ENCODE data around the gene CLK1.
"Not testable (repeated sequence)": the region's sequence is repeated elsewhere in the genome, so short reads cannot be mapped to it uniquely, and the experiment has no call there.

CLK1 gene

DNA sequence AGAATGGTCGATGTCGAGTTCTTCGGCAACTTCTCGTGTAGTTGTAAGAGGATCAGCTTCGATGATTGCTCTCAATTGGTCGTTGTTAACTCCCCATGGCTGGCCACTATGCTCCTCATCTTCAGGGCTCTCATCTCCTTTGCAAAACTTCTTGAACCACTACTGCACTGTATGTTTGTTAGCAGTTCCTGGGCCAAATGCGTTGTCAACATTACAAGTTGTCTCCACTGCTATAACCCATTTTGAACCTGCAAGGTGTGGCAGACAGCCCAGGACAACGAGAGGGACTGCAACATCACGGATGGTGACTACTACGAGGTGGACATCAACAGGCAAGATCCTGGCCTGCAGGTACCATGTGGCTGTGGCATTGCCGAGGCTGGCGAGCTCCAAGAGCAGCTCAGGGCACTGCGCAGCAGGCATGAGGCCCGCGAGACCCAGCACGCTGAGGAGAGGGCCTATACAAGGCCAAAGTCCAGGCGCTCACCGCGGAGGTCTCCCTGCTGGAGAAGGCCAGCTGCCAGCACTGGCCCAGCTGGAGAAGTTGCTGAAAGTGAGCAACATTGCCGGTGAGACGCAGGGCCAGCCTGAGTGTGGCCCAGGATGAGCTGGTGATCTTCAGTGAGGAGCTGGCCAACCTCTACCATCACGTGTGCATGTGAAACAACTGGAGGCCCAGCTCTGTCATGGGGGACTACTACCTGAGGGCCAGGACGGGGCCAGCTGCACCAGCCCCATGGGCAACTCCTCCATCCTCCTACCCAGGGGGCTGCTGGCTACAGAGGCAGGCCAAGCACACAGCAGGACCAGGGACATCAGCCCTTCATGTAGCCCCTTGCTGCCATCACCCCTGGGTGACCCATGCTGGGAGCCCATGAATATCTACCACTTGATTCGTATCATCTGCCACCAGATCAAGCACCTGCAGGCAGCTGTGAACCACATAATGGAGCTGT is 20.2 kb downstream of the CLK1 start:
- Mint-ChIP-seq H3K4me3 (no peak overlapping the region), H3K27me3 (no peaks in the 10 kb centered on the region), H3K36me3 (peaks cover 0 to 4% of the 10 kb centered on the region in 2 donors), H3K9me3 (no peaks in the 10 kb centered on the region), H3K4me1 (peaks cover 4 to 8% of the 10 kb centered on the region in 2 donors), H3K27ac (no peak overlapping the region)
- ATAC-seq (replicated peaks) (no peak), DNase-seq (no peak)

DNA sequence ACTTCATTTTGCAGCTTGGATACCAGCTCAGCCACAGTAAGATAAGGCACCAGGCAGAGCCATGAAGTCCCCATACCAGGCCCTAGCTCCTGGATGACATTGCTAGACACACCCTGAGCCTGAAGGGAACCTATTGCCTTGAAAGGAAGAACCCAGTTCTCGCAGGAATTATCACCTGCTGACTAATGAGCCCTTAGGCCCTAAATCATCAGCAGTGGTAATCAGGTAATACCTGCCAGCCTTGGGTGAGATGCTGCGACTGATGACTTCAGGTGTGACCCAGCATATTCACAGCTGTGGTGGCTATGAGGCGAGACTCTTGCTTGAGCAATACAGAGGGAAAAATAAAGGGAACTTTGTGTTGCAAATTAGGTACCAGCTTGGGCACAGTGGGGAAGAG is 24.9 kb downstream of the CLK1 start:
- Mint-ChIP-seq H3K4me3 (no peak overlapping the region), H3K9me3 (peaks cover 0 to 6% of the 10 kb centered on the region in 2 donors), H3K36me3 (no peaks in the 10 kb centered on the region), H3K27ac (no peak overlapping the region), H3K4me1 (no peaks in the 10 kb centered on the region), H3K27me3 (no peaks in the 10 kb centered on the region)
- ATAC-seq (replicated peaks) (no peak), DNase-seq (no peak)

DNA sequence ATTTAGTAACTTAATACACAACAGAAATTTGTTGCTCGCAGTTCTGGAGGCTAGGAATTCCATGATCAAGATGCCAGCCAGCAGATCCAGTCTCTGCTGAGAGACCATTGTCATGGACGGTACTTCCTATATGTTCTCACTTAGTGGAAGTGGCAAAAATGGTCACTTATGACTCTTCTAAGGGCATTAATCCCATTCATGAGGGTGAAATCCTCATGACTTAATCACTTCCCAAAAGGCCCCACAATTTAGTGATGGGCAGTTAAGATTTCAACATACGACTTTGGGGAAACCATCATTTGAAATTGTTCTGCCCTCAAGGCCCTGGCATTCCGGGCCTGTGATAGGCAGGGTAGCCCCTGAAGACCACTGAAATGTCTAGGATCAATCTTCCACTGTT is 29.8 kb downstream of the CLK1 start:
- Mint-ChIP-seq H3K4me1 (no peaks in the 10 kb centered on the region), H3K9me3 (peaks cover 0 to 6% of the 10 kb centered on the region in 2 donors), H3K4me3 (no peak overlapping the region), H3K27me3 (no peaks in the 10 kb centered on the region), H3K36me3 (peaks cover 0 to 1% of the 10 kb centered on the region in 2 donors), H3K27ac (no peak overlapping the region)
- DNase-seq: no peak
- no peak for ATAC-seq (replicated peaks)

DNA sequence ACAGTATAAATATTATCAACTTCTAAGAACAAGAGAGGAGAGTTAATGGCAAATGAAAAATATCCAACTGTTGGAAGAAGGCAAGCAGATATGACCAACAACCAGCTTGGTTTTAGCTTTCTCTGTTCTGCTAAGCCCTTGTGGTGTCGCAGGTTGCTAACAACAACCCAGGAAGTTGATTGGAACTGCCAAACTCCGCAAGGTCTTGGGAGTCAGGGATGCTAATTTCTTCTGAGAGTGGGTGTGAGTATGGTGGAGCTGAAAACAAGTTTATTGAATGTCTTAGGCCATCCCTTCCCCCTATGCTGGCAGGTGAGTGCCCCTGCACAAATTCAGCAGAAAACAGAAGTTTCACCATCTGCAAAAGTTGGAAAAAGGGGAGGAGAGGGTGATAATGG is 35.2 kb downstream of the CLK1 start:
- DNase-seq (no peak), ATAC-seq (replicated peaks) (no peak)
- H3K9me3 Mint-ChIP-seq: no peaks in the 10 kb centered on the region
- H3K36me3 Mint-ChIP-seq: peaks cover 3 to 20% of the 10 kb centered on the region in 2 donors
- H3K27ac Mint-ChIP-seq: peak overlapping the region; percentile 47
- H3K27me3 Mint-ChIP-seq: no peaks in the 10 kb centered on the region
- peaks cover 2 to 4% of the 10 kb centered on the region in 2 donors for H3K4me1 Mint-ChIP-seq
- no peak overlapping the region for H3K4me3 Mint-ChIP-seq

DNA sequence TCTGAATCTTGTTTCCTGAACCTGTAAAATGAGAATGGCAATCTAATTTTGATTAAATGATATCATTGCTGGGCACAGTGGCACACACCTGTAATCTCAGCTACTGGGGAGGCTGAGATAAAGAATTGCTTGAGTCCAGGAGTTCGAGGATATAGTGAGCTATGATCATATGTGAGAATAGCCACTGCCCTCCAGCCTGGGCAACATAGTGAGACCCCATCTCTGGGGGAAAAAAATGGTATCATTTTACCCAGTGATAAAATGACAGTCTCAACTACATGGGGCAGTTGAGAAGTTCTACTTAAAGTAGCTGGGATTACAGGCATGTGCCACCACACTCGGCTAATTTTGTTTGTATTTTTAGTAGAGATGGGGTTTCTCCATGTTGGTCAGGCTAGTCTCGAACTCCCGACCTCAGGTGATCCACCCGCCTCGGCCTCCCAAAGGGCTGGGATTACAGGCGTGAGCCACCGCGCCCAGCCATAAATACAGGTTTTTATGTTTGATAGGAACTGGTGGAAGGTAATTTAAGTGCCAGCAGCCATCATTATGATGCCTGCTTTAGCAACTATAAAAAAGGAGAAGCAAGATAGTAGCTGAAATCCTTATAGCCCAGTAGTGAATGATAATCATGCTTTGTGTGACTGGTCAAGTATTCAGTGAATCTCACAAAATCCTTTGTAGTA is 35.7 kb downstream of the CLK1 start:
- no peak overlapping the region for H3K27ac Mint-ChIP-seq
- no peaks in the 10 kb centered on the region for H3K9me3 Mint-ChIP-seq
- DNase-seq (no peak), ATAC-seq (replicated peaks) (no peak)
- peaks cover 3 to 20% of the 10 kb centered on the region in 2 donors for H3K36me3 Mint-ChIP-seq
- H3K4me3 Mint-ChIP-seq: no peak overlapping the region
- peaks cover 2 to 4% of the 10 kb centered on the region in 2 donors for H3K4me1 Mint-ChIP-seq
- H3K27me3 Mint-ChIP-seq: no peaks in the 10 kb centered on the region

GRCh38 chr2:200828104-200828503 is 36.4 kb downstream of the CLK1 start:
- Mint-ChIP-seq H3K27ac (peak overlapping the region; percentile 33), H3K4me1 (peaks cover 2 to 4% of the 10 kb centered on the region in 2 donors)

GRCh38 chr2:200821686-200822245 is 42.7 kb downstream of the CLK1 start:
- no peaks in the 10 kb centered on the region for H3K27me3 Mint-ChIP-seq
- DNase-seq (no peak), ATAC-seq (replicated peaks) (no peak)
- H3K4me1 Mint-ChIP-seq: peaks cover 5% of the 10 kb centered on the region in 2 donors
- H3K27ac Mint-ChIP-seq: peak overlapping the region; percentile 9
- H3K4me3 Mint-ChIP-seq: no peak overlapping the region
- peaks cover 16 to 39% of the 10 kb centered on the region in 2 donors for H3K36me3 Mint-ChIP-seq
- no peaks in the 10 kb centered on the region for H3K9me3 Mint-ChIP-seq

More at GRCh38 chr2:200828104-200828503, 36.4 kb downstream of the CLK1 start:
- Mint-ChIP-seq H3K4me3 (no peak overlapping the region), H3K9me3 (no peaks in the 10 kb centered on the region), H3K27me3 (no peaks in the 10 kb centered on the region), H3K36me3 (peaks cover 3 to 20% of the 10 kb centered on the region in 2 donors)
- DNase-seq (no peak), ATAC-seq (replicated peaks) (no peak)

DNA sequence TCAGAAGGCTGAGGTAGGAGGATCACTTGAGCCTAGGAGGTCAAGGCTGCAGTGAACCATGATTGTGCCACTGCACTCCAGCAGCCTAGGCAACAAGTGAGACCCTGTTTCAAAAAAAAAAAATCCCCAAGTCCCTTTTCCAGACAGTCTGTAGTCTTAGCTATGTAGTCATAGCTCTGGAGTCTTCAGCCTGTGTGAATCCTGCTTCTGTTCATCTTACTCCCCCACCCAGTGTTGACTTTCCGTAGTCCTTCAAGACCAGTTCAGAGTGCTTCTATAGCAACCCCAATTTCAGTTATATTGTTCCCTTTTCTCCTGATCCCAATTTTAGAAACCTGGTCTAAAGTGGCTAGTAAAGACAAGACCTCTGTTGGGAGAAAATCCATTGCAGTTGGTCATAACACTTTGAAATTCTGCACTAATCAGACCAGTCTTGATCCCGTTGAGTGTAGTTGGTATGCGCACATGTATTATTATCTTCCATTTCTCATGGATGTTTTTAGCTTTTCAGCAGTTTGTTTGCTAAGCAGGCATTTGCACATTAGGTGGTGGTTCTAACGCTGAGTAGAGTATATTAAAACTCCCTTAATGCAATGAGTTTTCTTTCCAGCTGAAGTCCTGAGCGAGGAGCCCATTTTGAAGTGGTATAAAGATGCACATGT is 43.8 kb downstream of the CLK1 start:
- H3K9me3 Mint-ChIP-seq: no peaks in the 10 kb centered on the region
- H3K27me3 Mint-ChIP-seq: no peaks in the 10 kb centered on the region
- no peak for DNase-seq
- H3K4me1 Mint-ChIP-seq: peaks cover 5 to 10% of the 10 kb centered on the region in 2 donors
- H3K27ac Mint-ChIP-seq: peak overlapping the region; percentile 70
- peaks cover 22 to 48% of the 10 kb centered on the region in 2 donors for H3K36me3 Mint-ChIP-seq
- ATAC-seq (replicated peaks): no peak
- H3K4me3 Mint-ChIP-seq: no peak overlapping the region

- Mint-ChIP-seq H3K4me1 (peaks cover 17 to 25% of the 10 kb centered on the region in 2 donors), H3K36me3 (peaks cover 27 to 63% of the 10 kb centered on the region in 2 donors)
- H3K9me3 Mint-ChIP-seq; ATAC-seq (replicated peaks); DNase-seq; H3K4me3 Mint-ChIP-seq; H3K27ac Mint-ChIP-seq; H3K27me3 Mint-ChIP-seq: not testable (repeated sequence)
Measured at GRCh38 chr2:200818732-200819131, 45.7 kb downstream of the CLK1 start.

DNA sequence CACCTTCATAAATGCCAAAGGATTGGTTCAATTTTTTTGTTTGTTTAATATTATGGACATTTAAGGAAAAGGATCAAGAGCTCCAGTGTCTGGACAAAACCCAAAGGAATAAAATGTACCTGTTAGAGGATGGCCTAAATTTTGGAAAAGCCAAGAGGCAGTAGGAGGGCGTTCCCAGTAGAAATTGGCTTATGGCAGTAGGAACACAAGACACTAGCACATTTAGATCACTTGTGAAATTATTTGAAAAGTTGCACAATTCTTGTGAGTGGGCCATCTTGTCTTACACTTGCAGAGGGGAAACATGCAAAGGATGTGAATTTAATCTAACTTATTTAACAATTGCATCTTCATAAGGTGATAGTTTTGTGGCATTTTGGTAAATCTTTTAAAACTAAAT is 49.5 kb downstream of the CLK1 start:
- no peak for ATAC-seq (replicated peaks)
- DNase-seq: no peak
- Mint-ChIP-seq H3K27ac (no peak overlapping the region), H3K9me3 (no peaks in the 10 kb centered on the region), H3K36me3 (peaks cover 28 to 56% of the 10 kb centered on the region in 2 donors), H3K4me1 (peaks cover 26 to 48% of the 10 kb centered on the region in 2 donors), H3K27me3 (no peaks in the 10 kb centered on the region), H3K4me3 (peak overlapping the region in 1 of 2 donors; percentile 64)

GRCh38 chr2:200814276-200814815 is 50.1 kb downstream of the CLK1 start:
- ATAC-seq (replicated peaks): peak; percentile 8 to 35
- H3K36me3 Mint-ChIP-seq: peaks cover 28 to 56% of the 10 kb centered on the region in 2 donors
- H3K4me1 Mint-ChIP-seq: peaks cover 26 to 48% of the 10 kb centered on the region in 2 donors
- peak overlapping the region; percentile 59 to 64 for H3K4me3 Mint-ChIP-seq
- no peaks in the 10 kb centered on the region for H3K9me3 Mint-ChIP-seq
- H3K27ac Mint-ChIP-seq: peak overlapping the region; percentile 92
- peak; percentile 32 for DNase-seq
- no peaks in the 10 kb centered on the region for H3K27me3 Mint-ChIP-seq

GRCh38 chr2:200812122-200813022 is 52.1 kb downstream of the CLK1 start:
- H3K27ac Mint-ChIP-seq: peak overlapping the region; percentile 100
- no peaks in the 10 kb centered on the region for H3K27me3 Mint-ChIP-seq
- H3K9me3 Mint-ChIP-seq: no peaks in the 10 kb centered on the region
- peaks cover 26 to 42% of the 10 kb centered on the region in 2 donors for H3K36me3 Mint-ChIP-seq
- peak overlapping the region; percentile 94 to 100 for H3K4me3 Mint-ChIP-seq
- DNase-seq: peak; percentile 55
- H3K4me1 Mint-ChIP-seq: peaks cover 24 to 48% of the 10 kb centered on the region in 2 donors
- peak; percentile 51 to 52 for ATAC-seq (replicated peaks)
